ENCODE data around the gene RXRB. TPM values are rescaled to one million over a fixed set of nuclear protein-coding genes. Genes with fewer than 3 reads are reported as not detected.

Gene RXRB
- polyA plus RNA-seq, 1 of the 3 experiments (the other 2 are of a cell fraction), result 45.8 TPM

DNA sequence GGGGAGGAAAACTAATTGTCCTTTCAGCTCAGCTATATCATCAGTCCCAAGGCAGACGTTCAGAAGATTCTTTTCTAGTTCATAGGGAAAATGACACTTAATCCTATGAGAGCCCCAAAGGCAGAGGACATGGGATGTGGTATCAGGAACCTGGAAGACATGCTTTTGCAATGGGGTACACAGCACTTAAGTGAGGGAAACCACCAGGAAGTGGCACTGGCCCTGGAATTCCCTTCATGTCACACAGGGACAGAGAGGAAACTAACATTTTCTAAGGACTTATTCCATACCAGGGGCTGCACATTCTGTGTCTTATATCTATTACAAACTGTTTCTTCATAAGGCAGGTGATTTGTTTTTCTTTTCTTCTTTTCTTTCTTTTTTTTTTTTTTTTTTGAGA lies 43.0 kb upstream of the RXRB start:
- Histone ChIP-seq H3K27me3 (ENCODE audit: insufficient read depth) (peaks cover 22% of the 10 kb centered on the region; the same call in 1 of the 2 replicates), H3K4me1 (ENCODE audit: control insufficient read depth in 1 of 2, insufficient read depth in 2 of 2, low read depth in 1 of 2, low read length in 1 of 2) (peaks cover 5% of the 10 kb centered on the region in 2 experiments; a peak in 2 of 4 replicates), H3K9ac (no peak overlapping the region), H3K4me3 (ENCODE audit: low read depth in 2 of 2, low read length in 1 of 2) (no peak overlapping the region), H2AFZ (ENCODE audit: low read depth) (no peak overlapping the region), H3F3A (replicated peaks; ENCODE audit: insufficient read depth) (peaks cover 2% of the 10 kb centered on the region), H3K4me2 (no peak overlapping the region), H4K20me1 (ENCODE audit: insufficient read depth) (no peaks in the 10 kb centered on the region), H3K9me3 (no peaks in the 10 kb centered on the region), H3K36me3 (replicated peaks in 1 of 2; ENCODE audit: control insufficient read depth in 1 of 2, insufficient read depth in 2 of 2, low read length in 1 of 2) (no peaks in the 10 kb centered on the region), H3K79me2 (ENCODE audit: insufficient read depth) (no peaks in the 10 kb centered on the region), H3K27ac (ENCODE audit: low read depth in 2 of 2, low read length in 1 of 2) (no peak overlapping the region), H3K9me2 (no peaks in the 10 kb centered on the region)
- DNase-seq, result no peak
- TF ChIP-seq POLR2AphosphoS5 (IDR thresholded peaks at IDR 0.05; ENCODE audit: low read depth, low read length) (no peak), REST (IDR thresholded peaks at IDR 0.05; ENCODE audit: low read depth, low read length) (no peak), FOXJ3 (CRISPR knock-in tag; IDR thresholded peaks at IDR 0.05) (no peak), TCF12 (IDR thresholded peaks at IDR 0.05) (no peak), MXI1 (IDR thresholded peaks at IDR 0.05; ENCODE audit: low read depth, low read length) (no peak), CHD2 (IDR thresholded peaks at IDR 0.05; ENCODE audit: low read length, partially characterized antibody) (no peak), EZH2phosphoT487 (IDR thresholded peaks at IDR 0.05; ENCODE audit: borderline replicate concordance, low read depth) (no peak), RXRA (IDR thresholded peaks at IDR 0.05; ENCODE audit: borderline replicate concordance, low read depth) (no peak), RCOR1 (IDR thresholded peaks at IDR 0.05; ENCODE audit: low read length) (no peak), MAX (IDR thresholded peaks at IDR 0.05; ENCODE audit: low read depth) (no peak), SMC3 (IDR thresholded peaks at IDR 0.05; ENCODE audit: low read depth, low read length) (no peak), FOSL2 (IDR thresholded peaks at IDR 0.05; ENCODE audit: borderline replicate concordance, low read depth) (no peak), NFIC (IDR thresholded peaks at IDR 0.05; ENCODE audit: borderline replicate concordance) (no peak), ELF1 (IDR thresholded peaks at IDR 0.05) (no peak)
- TF ChIP-seq, protein P1, sequence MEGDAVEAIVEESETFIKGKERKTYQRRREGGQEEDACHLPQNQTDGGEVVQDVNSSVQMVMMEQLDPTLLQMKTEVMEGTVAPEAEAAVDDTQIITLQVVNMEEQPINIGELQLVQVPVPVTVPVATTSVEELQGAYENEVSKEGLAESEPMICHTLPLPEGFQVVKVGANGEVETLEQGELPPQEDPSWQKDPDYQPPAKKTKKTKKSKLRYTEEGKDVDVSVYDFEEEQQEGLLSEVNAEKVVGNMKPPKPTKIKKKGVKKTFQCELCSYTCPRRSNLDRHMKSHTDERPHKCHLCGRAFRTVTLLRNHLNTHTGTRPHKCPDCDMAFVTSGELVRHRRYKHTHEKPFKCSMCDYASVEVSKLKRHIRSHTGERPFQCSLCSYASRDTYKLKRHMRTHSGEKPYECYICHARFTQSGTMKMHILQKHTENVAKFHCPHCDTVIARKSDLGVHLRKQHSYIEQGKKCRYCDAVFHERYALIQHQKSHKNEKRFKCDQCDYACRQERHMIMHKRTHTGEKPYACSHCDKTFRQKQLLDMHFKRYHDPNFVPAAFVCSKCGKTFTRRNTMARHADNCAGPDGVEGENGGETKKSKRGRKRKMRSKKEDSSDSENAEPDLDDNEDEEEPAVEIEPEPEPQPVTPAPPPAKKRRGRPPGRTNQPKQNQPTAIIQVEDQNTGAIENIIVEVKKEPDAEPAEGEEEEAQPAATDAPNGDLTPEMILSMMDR (IDR thresholded peaks at IDR 0.05), result no peak
- TF ChIP-seq, protein P2, sequence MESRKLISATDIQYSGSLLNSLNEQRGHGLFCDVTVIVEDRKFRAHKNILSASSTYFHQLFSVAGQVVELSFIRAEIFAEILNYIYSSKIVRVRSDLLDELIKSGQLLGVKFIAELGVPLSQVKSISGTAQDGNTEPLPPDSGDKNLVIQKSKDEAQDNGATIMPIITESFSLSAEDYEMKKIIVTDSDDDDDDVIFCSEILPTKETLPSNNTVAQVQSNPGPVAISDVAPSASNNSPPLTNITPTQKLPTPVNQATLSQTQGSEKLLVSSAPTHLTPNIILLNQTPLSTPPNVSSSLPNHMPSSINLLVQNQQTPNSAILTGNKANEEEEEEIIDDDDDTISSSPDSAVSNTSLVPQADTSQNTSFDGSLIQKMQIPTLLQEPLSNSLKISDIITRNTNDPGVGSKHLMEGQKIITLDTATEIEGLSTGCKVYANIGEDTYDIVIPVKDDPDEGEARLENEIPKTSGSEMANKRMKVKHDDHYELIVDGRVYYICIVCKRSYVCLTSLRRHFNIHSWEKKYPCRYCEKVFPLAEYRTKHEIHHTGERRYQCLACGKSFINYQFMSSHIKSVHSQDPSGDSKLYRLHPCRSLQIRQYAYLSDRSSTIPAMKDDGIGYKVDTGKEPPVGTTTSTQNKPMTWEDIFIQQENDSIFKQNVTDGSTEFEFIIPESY (IDR thresholded peaks at IDR 0.05; ENCODE audit: borderline replicate concordance, low read depth), result no peak
- WGBS (ENCODE audit: low lambda C conversion rate), result 0% methylated on average over 1 of the region's 1 CpG
- POLR2A ChIA-PET, result no interaction called here
- CTCF ChIA-PET, result no interaction called here

All from SK-N-SH (cell line).